ENCODE data around the gene SLC5A3.

DNA sequence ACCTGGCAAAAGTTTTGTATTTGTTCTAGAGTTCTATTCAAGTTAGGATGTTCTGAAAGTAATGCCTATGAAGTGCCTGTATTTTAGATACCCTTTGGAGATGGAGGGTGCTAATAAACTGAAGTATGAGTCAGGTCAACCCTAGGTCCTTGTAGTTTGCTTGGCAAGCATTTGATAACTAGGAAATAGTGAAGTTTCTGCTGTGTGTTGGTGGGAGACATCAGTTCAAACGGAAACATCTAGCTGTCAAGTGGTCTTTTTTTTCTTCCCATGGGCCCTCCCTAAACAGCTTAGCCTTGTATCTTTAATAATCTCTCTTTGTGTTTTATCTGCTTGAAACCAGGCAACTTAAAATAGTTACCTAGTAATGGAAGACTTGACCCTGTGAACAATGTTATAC lies 4.5 kb downstream of the SLC5A3 start:
- TF ChIP-seq, protein P1, sequence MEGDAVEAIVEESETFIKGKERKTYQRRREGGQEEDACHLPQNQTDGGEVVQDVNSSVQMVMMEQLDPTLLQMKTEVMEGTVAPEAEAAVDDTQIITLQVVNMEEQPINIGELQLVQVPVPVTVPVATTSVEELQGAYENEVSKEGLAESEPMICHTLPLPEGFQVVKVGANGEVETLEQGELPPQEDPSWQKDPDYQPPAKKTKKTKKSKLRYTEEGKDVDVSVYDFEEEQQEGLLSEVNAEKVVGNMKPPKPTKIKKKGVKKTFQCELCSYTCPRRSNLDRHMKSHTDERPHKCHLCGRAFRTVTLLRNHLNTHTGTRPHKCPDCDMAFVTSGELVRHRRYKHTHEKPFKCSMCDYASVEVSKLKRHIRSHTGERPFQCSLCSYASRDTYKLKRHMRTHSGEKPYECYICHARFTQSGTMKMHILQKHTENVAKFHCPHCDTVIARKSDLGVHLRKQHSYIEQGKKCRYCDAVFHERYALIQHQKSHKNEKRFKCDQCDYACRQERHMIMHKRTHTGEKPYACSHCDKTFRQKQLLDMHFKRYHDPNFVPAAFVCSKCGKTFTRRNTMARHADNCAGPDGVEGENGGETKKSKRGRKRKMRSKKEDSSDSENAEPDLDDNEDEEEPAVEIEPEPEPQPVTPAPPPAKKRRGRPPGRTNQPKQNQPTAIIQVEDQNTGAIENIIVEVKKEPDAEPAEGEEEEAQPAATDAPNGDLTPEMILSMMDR (conservative IDR thresholded peaks at IDR 0.05): no peak
- TF ChIP-seq EZH2 (IDR thresholded peaks at IDR 0.05; ENCODE audit: low read depth): no peak
